CD8-positive, alpha-beta memory T cell (primary cell): ENCODE measurements around the gene ADGRD2. TPM values are rescaled to one million over a fixed set of nuclear protein-coding genes. Genes with fewer than 3 reads are reported as not detected.

Experiments
- CTCF ChIA-PET: fragments of 350-600 bp; sonication (Branson Sonifier 250); formaldehyde crosslinking; loops from one replicate; lab custom pipeline; 2021; ENCODE audit warnings: antibody characterized with exemption; lab: Charles Lee
- POLR2A ChIA-PET: fragments of 350-600 bp; sonication (Branson Sonifier 250); formaldehyde crosslinking; loops from one replicate; lab custom pipeline; 2021; ENCODE audit warnings: antibody characterized with exemption; lab: Charles Lee
- DNase-seq, 5 donors: peaks; one replicate each; pipeline versions ENCODE4 v3.0.0 to v3.0.0-alpha.2; 2020 to 2022; ENCODE audit warnings: mixed read lengths in 1 of 5
- H3K27ac ChIP-seq: one replicate; pipeline ENCODE4 v1.7.0; 2013; ENCODE audit warnings: low read depth, mild to moderate bottlenecking, low read length, moderate library complexity
- H3K27me3 ChIP-seq: 2 replicates; pipeline ENCODE4 v1.7.0; 2013; ENCODE audit warnings: low read length, mild to moderate bottlenecking; ENCODE audit not compliant: insufficient read depth, poor library complexity, severe bottlenecking
- H3K36me3 ChIP-seq: 2 replicates; pipeline ENCODE4 v1.7.0; 2013; ENCODE audit warnings: mild to moderate bottlenecking, low read length, moderate library complexity; ENCODE audit not compliant: insufficient read depth
- H3K4me1 ChIP-seq: 2 replicates; pipeline ENCODE4 v1.7.0; 2013; ENCODE audit warnings: mild to moderate bottlenecking, low read length, moderate library complexity; ENCODE audit not compliant: insufficient read depth
- H3K4me3 ChIP-seq: 2 replicates; pipeline ENCODE4 v1.7.0; 2013; ENCODE audit warnings: mild to moderate bottlenecking, low read length
- H3K9me3 ChIP-seq: 2 replicates; pipeline ENCODE4 v1.7.0; 2013; ENCODE audit warnings: mild to moderate bottlenecking, low read length
- H3K27ac Mint-ChIP-seq, 8 donors: one replicate each; pipeline ENCODE4 v1.8.0; 2020 to 2021; ENCODE audit warnings: mixed read lengths in 8 of 8, mild to moderate bottlenecking in 6 of 8, inconsistent platforms in 3 of 8, moderate library complexity in 3 of 8
- H3K27me3 Mint-ChIP-seq, 2 donors: one replicate each; pipeline ENCODE4 v1.8.0; 2020 to 2021; ENCODE audit warnings: mixed read lengths in 2 of 2, mild to moderate bottlenecking in 1 of 2, moderate library complexity in 1 of 2
- H3K36me3 Mint-ChIP-seq, 3 donors: one replicate each; pipeline ENCODE4 v1.8.0; 2020 to 2021; ENCODE audit warnings: mixed read lengths in 3 of 3, inconsistent platforms in 1 of 3, mild to moderate bottlenecking in 1 of 3
- H3K4me1 Mint-ChIP-seq, 3 donors: one replicate each; pipeline ENCODE4 v1.8.0; 2020 to 2021; ENCODE audit warnings: mixed read lengths in 3 of 3, inconsistent platforms in 1 of 3, mild to moderate bottlenecking in 1 of 3
- H3K4me3 Mint-ChIP-seq, 7 donors: one replicate each; pipeline ENCODE4 v1.8.0; 2020 to 2021; ENCODE audit warnings: mixed read lengths in 7 of 7, mild to moderate bottlenecking in 6 of 7, moderate library complexity in 4 of 7, inconsistent platforms in 2 of 7
- H3K9me3 Mint-ChIP-seq, 5 donors: one replicate each; pipeline ENCODE4 v1.8.0; 2020 to 2022; ENCODE audit warnings: mixed read lengths in 5 of 5, mild to moderate bottlenecking in 3 of 5, moderate library complexity in 2 of 5, inconsistent platforms in 1 of 5
- polyA plus RNA-seq: library from polyadenylated mRNA; unstranded; fragments of 300-500 nt; fragmentation: Illumina TruSeq; gene quantifications from one replicate; pipeline ENCODE4 v1.2.3, GENCODE V29; 2021
- total RNA-seq, 2 experiments: library from RNA; stranded (reverse); gene quantifications; one replicate each; pipeline ENCODE4 v1.2.3, GENCODE V29; 2021

Gene ADGRD2
- total and polyA plus RNA-seq, 3 experiments from 2014 or later: not detected

- CTCF ChIA-PET: no interaction called here
- Histone ChIP-seq H3K27ac (no peak overlapping the region), H3K4me3 (no peak overlapping the region), H3K9me3 (no peaks in the 10 kb centered on the region), H3K27me3 (no peaks in the 10 kb centered on the region), H3K4me1 (no peaks in the 10 kb centered on the region), H3K36me3 (no peaks in the 10 kb centered on the region)
- H3K4me3 Mint-ChIP-seq: no peak overlapping the region
- no peaks in the 10 kb centered on the region for H3K36me3 Mint-ChIP-seq
- H3K27ac Mint-ChIP-seq: no peak overlapping the region
- DNase-seq: peak in 1 of 5 donors; percentile 5
- H3K9me3 Mint-ChIP-seq: peaks cover 0 to 2% (median 0%) of the 10 kb centered on the region in 5 donors
- POLR2A ChIA-PET: no interaction called here
- H3K27me3 Mint-ChIP-seq: peaks cover 12 to 13% of the 10 kb centered on the region in 2 donors
- H3K4me1 Mint-ChIP-seq: no peaks in the 10 kb centered on the region
Measured at GRCh38 chr9:124465736-124466135, 15.5 kb downstream of the ADGRD2 start.

DNA sequence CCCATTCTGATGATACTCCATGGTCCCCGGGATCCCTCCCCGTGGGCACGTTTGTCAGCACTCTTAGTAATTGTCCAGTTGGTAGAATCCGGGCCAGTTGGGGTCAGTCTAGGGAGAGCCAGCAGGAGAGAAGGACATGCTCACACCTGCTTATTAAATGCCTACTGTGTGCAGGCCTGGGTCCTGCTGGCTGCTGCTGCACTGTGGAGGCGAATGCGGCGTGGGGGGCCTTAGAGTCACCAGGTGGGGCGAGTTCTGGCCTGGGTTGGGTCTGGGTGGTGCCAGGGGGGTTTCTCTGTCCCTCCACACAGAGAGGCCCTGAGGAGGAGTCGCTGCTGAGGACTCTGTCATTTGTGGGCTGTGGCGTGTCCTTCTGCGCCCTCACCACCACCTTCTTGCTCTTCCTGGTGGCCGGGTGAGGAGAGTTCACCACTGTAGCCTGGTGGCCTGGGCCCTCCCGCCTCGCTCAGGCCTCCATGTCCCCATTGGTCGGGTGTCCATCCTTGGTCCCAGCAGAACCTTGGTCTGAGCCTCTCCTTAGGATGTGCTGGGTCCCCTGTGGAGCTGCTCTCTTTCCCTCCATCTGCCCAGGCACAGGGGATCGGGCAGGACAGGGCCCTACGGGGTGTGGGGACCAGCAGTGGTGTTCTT, 17.3 kb downstream of the ADGRD2 start:
- no peaks in the 10 kb centered on the region for H3K36me3 Mint-ChIP-seq
- H3K36me3 ChIP-seq: no peaks in the 10 kb centered on the region
- no peak overlapping the region for H3K4me3 Mint-ChIP-seq
- H3K27me3 Mint-ChIP-seq: peaks cover 13 to 17% of the 10 kb centered on the region in 2 donors
- no peaks in the 10 kb centered on the region for H3K9me3 ChIP-seq
- ChIA-PET POLR2A (no interaction called here), CTCF (no interaction called here)
- H3K27me3 ChIP-seq: no peaks in the 10 kb centered on the region
- no peak overlapping the region for H3K27ac Mint-ChIP-seq
- H3K4me3 ChIP-seq: no peak overlapping the region
- no peak overlapping the region for H3K27ac ChIP-seq
- peak in 1 of 5 donors; percentile 15 for DNase-seq
- no peaks in the 10 kb centered on the region for H3K4me1 ChIP-seq
- peaks cover 0 to 2% (median 0%) of the 10 kb centered on the region in 5 donors for H3K9me3 Mint-ChIP-seq
- no peaks in the 10 kb centered on the region for H3K4me1 Mint-ChIP-seq

DNA sequence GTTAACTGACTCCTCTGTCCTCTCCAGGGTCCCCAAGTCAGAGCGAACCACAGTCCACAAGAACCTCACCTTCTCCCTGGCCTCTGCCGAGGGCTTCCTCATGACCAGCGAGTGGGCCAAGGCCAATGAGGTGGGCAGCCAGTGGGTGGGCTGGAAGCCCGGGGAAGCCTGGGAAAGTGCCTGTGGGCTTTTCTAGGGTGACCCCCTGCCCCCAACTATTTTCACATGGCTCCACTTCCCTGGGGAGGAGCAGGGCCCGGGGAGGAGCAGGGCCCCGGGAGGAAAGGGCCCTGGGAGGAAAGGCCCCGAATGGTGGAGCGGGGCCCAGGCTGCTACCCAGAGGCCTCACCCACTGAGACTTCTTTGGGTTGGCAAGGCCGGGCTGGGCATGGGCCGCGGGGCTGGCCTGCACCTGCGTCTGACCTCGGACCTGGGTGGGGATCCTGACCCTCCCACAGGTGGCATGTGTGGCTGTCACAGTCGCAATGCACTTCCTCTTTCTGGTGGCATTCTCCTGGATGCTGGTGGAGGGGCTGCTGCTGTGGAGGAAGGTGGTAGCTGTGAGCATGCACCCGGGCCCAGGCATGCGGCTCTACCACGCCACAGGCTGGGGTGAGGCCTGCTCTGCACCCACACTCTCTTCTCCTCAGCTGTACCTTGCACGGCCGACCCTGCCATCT, 17.9 kb downstream of the ADGRD2 start:
- Mint-ChIP-seq H3K27me3 (peaks cover 13 to 23% of the 10 kb centered on the region in 2 donors), H3K4me1 (no peaks in the 10 kb centered on the region)

DNA sequence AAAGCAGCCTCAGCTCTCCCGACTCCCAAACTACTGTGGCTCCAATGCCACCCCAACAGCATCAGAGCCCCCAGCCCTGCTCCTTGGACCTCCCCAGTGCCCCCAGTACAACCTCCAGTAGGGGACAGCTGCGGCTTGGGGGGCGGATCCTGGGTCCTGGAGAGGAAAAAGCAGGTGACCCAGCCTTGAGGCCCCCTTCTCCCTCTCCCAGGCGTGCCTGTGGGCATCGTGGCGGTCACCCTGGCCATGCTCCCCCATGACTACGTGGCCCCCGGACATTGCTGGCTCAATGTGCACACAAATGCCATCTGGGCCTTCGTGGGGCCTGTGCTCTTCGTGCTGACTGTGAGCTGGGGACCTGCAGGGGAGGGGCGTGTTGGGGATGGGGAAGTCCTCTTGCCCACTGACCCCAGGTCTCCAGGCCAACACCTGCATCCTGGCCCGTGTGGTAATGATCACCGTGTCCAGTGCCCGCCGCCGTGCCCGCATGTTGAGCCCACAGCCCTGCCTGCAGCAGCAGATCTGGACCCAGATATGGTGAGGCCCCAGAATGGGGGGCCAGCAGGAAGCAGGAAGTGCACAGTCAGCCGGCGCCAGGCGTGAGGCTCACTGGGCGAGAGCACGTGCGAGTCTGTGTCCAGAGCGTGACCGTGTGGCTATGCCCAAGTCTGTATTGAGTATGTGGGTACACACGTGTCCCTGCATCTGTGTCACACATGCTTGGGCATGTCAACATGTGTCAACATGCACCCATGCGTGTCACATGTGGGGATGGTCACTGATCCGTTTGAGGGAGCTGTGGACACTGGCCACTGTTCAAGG, 19.0 kb downstream of the ADGRD2 start:
- no peaks in the 10 kb centered on the region for H3K27me3 ChIP-seq
- POLR2A ChIA-PET: no interaction called here
- no peak overlapping the region for H3K4me3 Mint-ChIP-seq

More for the DNA sequence above, 17.9 kb downstream of the ADGRD2 start:
- Mint-ChIP-seq H3K9me3 (peaks cover 0 to 2% (median 0%) of the 10 kb centered on the region in 5 donors), H3K27ac (no peak overlapping the region), H3K36me3 (no peaks in the 10 kb centered on the region), H3K4me3 (no peak overlapping the region)
- POLR2A ChIA-PET: no interaction called here
- no peak overlapping the region for H3K4me3 ChIP-seq
- H3K27me3 ChIP-seq: no peaks in the 10 kb centered on the region
- H3K36me3 ChIP-seq: no peaks in the 10 kb centered on the region
- DNase-seq: peak in 1 of 5 donors; percentile 26
- H3K4me1 ChIP-seq: no peaks in the 10 kb centered on the region
- H3K27ac ChIP-seq: no peak overlapping the region
- H3K9me3 ChIP-seq: no peaks in the 10 kb centered on the region
- CTCF ChIA-PET: no interaction called here

DNA sequence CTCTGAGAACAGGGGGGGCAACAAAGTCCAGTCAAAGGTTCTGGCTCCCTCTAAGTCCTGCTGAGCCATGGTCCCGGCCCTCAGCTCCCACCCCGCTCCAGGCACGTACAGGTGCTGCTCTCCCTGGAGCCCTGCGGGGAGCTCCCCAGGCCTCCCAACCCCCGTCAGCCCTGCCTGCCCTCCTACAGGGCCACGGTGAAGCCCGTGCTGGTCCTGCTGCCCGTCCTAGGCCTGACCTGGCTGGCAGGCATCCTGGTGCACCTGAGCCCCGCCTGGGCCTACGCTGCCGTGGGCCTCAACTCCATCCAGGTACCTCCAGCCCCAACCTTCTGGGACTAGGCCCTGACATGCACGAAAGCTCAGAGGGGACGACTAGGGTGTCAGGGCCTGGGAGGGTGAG, 20.1 kb downstream of the ADGRD2 start:
- H3K27me3 Mint-ChIP-seq: peaks cover 12 to 29% of the 10 kb centered on the region in 2 donors
- CTCF ChIA-PET: no interaction called here
- H3K27ac Mint-ChIP-seq: no peak overlapping the region
- Histone ChIP-seq H3K27me3 (no peaks in the 10 kb centered on the region), H3K4me1 (no peaks in the 10 kb centered on the region), H3K9me3 (no peaks in the 10 kb centered on the region), H3K27ac (no peak overlapping the region), H3K4me3 (no peak overlapping the region), H3K36me3 (no peaks in the 10 kb centered on the region)
- no peaks in the 10 kb centered on the region for H3K36me3 Mint-ChIP-seq
- peak in 1 of 5 donors; percentile 26 for DNase-seq
- POLR2A ChIA-PET: no interaction called here
- no peaks in the 10 kb centered on the region for H3K4me1 Mint-ChIP-seq
- no peaks in the 10 kb centered on the region for H3K9me3 Mint-ChIP-seq
- no peak overlapping the region for H3K4me3 Mint-ChIP-seq

More for the DNA sequence above, 19.0 kb downstream of the ADGRD2 start:
- H3K9me3 Mint-ChIP-seq: peaks cover 0 to 2% (median 0%) of the 10 kb centered on the region in 5 donors
- H3K9me3 ChIP-seq: no peaks in the 10 kb centered on the region
- CTCF ChIA-PET: no interaction called here
- peak in 1 of 5 donors; percentile 43 for DNase-seq
- H3K27ac ChIP-seq: no peak overlapping the region
- H3K27ac Mint-ChIP-seq: no peak overlapping the region
- no peaks in the 10 kb centered on the region for H3K4me1 ChIP-seq
- no peaks in the 10 kb centered on the region for H3K36me3 Mint-ChIP-seq
- peaks cover 13 to 30% of the 10 kb centered on the region in 2 donors for H3K27me3 Mint-ChIP-seq
- no peak overlapping the region for H3K4me3 ChIP-seq
- H3K36me3 ChIP-seq: no peaks in the 10 kb centered on the region
- H3K4me1 Mint-ChIP-seq: no peaks in the 10 kb centered on the region

GRCh38 chr9:124470726-124471125, 20.5 kb downstream of the ADGRD2 start:
- Mint-ChIP-seq H3K36me3 (no peaks in the 10 kb centered on the region), H3K27me3 (peaks cover 8 to 29% of the 10 kb centered on the region in 2 donors), H3K4me3 (no peak overlapping the region), H3K9me3 (no peaks in the 10 kb centered on the region), H3K4me1 (no peaks in the 10 kb centered on the region), H3K27ac (no peak overlapping the region)
- no peaks in the 10 kb centered on the region for H3K4me1 ChIP-seq
- no peak overlapping the region for H3K4me3 ChIP-seq
- no peaks in the 10 kb centered on the region for H3K36me3 ChIP-seq
- H3K27ac ChIP-seq: no peak overlapping the region
- no peaks in the 10 kb centered on the region for H3K27me3 ChIP-seq
- no peaks in the 10 kb centered on the region for H3K9me3 ChIP-seq
- ChIA-PET CTCF (no interaction called here), POLR2A (no interaction called here)
- peak in 1 of 5 donors; percentile 12 for DNase-seq

GRCh38 chr9:124471761-124472160, 21.5 kb downstream of the ADGRD2 start:
- Histone ChIP-seq H3K9me3 (no peaks in the 10 kb centered on the region), H3K4me1 (no peaks in the 10 kb centered on the region), H3K4me3 (no peak overlapping the region), H3K27ac (no peak overlapping the region), H3K36me3 (no peaks in the 10 kb centered on the region), H3K27me3 (no peaks in the 10 kb centered on the region)
- ChIA-PET CTCF (no interaction called here), POLR2A (no interaction called here)
- no peak for DNase-seq
- H3K36me3 Mint-ChIP-seq: no peaks in the 10 kb centered on the region
- no peak overlapping the region for H3K4me3 Mint-ChIP-seq
- H3K27ac Mint-ChIP-seq: peak overlapping the region in 1 of 8 donors; percentile 88
- no peaks in the 10 kb centered on the region for H3K4me1 Mint-ChIP-seq
- H3K27me3 Mint-ChIP-seq: peaks cover 12 to 32% of the 10 kb centered on the region in 2 donors
- H3K9me3 Mint-ChIP-seq: no peaks in the 10 kb centered on the region

DNA sequence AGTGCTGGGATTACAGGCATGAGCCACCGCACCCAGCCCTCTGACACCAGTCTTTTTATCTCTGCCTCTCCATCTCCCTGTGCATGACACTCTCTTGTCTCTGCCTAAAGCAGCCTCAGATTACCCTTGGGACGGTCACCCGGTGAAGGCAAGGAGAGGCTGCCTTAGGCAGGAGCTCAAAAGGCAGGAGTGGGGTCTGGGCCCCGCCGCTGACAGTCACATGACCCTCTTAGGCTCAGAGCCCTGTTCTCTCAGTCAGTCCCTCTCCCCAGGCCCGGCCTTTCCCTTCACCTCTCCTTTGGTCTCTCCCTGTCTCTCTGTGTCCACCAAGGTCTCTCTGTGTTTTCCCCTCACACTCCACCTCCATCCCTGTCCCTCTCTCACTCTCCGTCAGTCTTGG, 22.5 kb downstream of the ADGRD2 start:
- H3K27ac Mint-ChIP-seq: peak overlapping the region in 1 of 8 donors; percentile 29
- no peaks in the 10 kb centered on the region for H3K36me3 Mint-ChIP-seq
- no peak overlapping the region for H3K27ac ChIP-seq
- ChIA-PET CTCF (no interaction called here), POLR2A (no interaction called here)
- peaks cover 12 to 30% of the 10 kb centered on the region in 2 donors for H3K27me3 Mint-ChIP-seq
- H3K4me1 Mint-ChIP-seq: no peaks in the 10 kb centered on the region
- H3K36me3 ChIP-seq: no peaks in the 10 kb centered on the region
- H3K4me3 ChIP-seq: no peak overlapping the region
- DNase-seq: no peak
- no peaks in the 10 kb centered on the region for H3K4me1 ChIP-seq
- no peak overlapping the region for H3K4me3 Mint-ChIP-seq
- H3K9me3 Mint-ChIP-seq: no peaks in the 10 kb centered on the region
- no peaks in the 10 kb centered on the region for H3K27me3 ChIP-seq
- H3K9me3 ChIP-seq: no peaks in the 10 kb centered on the region
